DMS 273 (cell line): ENCODE results near the gene EGFLAM.

Experiments used
- DNase-seq: peaks from one replicate; lab custom pipeline; 2025; ENCODE audit not compliant: unreplicated experiment; lab: John Stamatoyannopoulos, UW

The EGFLAM gene

GRCh38 chr5:38265546-38266179 lies 7.3 kb downstream of the EGFLAM start:
- DNase-seq = peak; percentile 91

- DNase-seq = peak; percentile 87
Measured at GRCh38 chr5:38267372-38267771, 9.0 kb downstream of the EGFLAM start.

- no peak for DNase-seq
Measured at GRCh38 chr5:38273626-38274025, 15.3 kb downstream of the EGFLAM start.

GRCh38 chr5:38274370-38274769 lies 16.0 kb downstream of the EGFLAM start:
- DNase-seq = no peak

GRCh38 chr5:38284384-38284783 lies 26.0 kb downstream of the EGFLAM start:
- no peak for DNase-seq

- no peak for DNase-seq
Measured at GRCh38 chr5:38285226-38285625, 26.9 kb downstream of the EGFLAM start.

- no peak for DNase-seq
Measured at GRCh38 chr5:38286002-38286401, 27.6 kb downstream of the EGFLAM start.

GRCh38 chr5:38287124-38287523 lies 28.8 kb downstream of the EGFLAM start:
- DNase-seq = no peak

GRCh38 chr5:38289457-38289856 lies 31.1 kb downstream of the EGFLAM start:
- DNase-seq = no peak

- no peak for DNase-seq
Measured at GRCh38 chr5:38290028-38290653, 31.8 kb downstream of the EGFLAM start.

- peak; percentile 60 for DNase-seq
Measured at GRCh38 chr5:38291355-38291754, 33.0 kb downstream of the EGFLAM start.

GRCh38 chr5:38292228-38292627 lies 33.9 kb downstream of the EGFLAM start:
- DNase-seq = peak; percentile 8

- no peak for DNase-seq
Measured at GRCh38 chr5:38295751-38296150, 37.4 kb downstream of the EGFLAM start.

GRCh38 chr5:38297830-38298608 lies 39.7 kb downstream of the EGFLAM start:
- DNase-seq = no peak

GRCh38 chr5:38299585-38299984 lies 41.2 kb downstream of the EGFLAM start:
- DNase-seq = no peak

- DNase-seq = no peak
Measured at GRCh38 chr5:38305148-38305547, 46.8 kb downstream of the EGFLAM start.

GRCh38 chr5:38307845-38308244 lies 49.5 kb downstream of the EGFLAM start:
- no peak for DNase-seq

GRCh38 chr5:38316544-38317224 lies 58.3 kb downstream of the EGFLAM start:
- peak; percentile 77 for DNase-seq

- DNase-seq = peak; percentile 60
Measured at GRCh38 chr5:38317868-38318267, 59.5 kb downstream of the EGFLAM start.

GRCh38 chr5:38319491-38319890 lies 61.1 kb downstream of the EGFLAM start:
- no peak for DNase-seq

- no peak for DNase-seq
Measured at GRCh38 chr5:38321978-38322377, 63.6 kb downstream of the EGFLAM start.
